B cell (primary cell): Measurements from ENCODE around the gene ARID1A. TPM values are rescaled to one million over a fixed set of nuclear protein-coding genes. Genes with fewer than 3 reads are reported as not detected.
A peak's percentile ranks its signal among the peaks of the same experiment; 100 is the strongest.

ENCODE experiments used
- ATAC-seq: fragments of 200-7000 bp; cut with Tn5 transposase; one replicate; pipeline ENCODE4 v1.10.0; 2021; ENCODE audit warnings: low read depth, mild to moderate bottlenecking, moderate number of reproducible peaks, moderate library complexity
- CTCF ChIA-PET: fragments of 350-600 bp; sonication (Branson Sonifier 250); formaldehyde crosslinking; loops from one replicate; lab custom pipeline; 2021; ENCODE audit warnings: antibody characterized with exemption, inconsistent platforms; lab: Charles Lee
- POLR2A ChIA-PET: fragments of 350-600 bp; sonication (Branson Sonifier 250); formaldehyde crosslinking; loops from one replicate; lab custom pipeline; 2021; ENCODE audit warnings: antibody characterized with exemption; lab: Charles Lee
- DNase-seq: peaks from one replicate; pipeline ENCODE4 v3.0.0; 2013
- H2AFZ ChIP-seq: 2 replicates; pipeline ENCODE4 v1.6.1; 2012; ENCODE audit warnings: mild to moderate bottlenecking, low read depth, low read length; ENCODE audit not compliant: insufficient read depth, poor library complexity, severe bottlenecking
- H3K27ac ChIP-seq, 2 donors: 1 replicate in 1 of 2; 2 replicates in 1 of 2; pipeline ENCODE4 v1.5.1; 2012 to 2013; ENCODE audit warnings: low read length in 2 of 2, mild to moderate bottlenecking in 2 of 2, moderate library complexity in 1 of 2
- H3K27me3 ChIP-seq, 4 experiments: fragments of 200-600 bp in 1 of 4; sonication (generic) in 1 of 4; replicated peaks in 1 of 4; 1 replicate in 2 of 4; 2 replicates in 2 of 4; pipeline versions ENCODE4 v1.6.1 to v1.7.0; 2013 to 2016; ENCODE audit warnings: low read length in 3 of 4, mild to moderate bottlenecking in 2 of 4, mixed read lengths in 1 of 4, moderate library complexity in 1 of 4; ENCODE audit not compliant: insufficient read depth in 4 of 4, control insufficient read depth in 3 of 4; ENCODE audit errors: control extremely low read depth in 1 of 4
- H3K36me3 ChIP-seq, 2 experiments: replicated peaks in 1 of 2; 1 replicate in 1 of 2; 2 replicates in 1 of 2; pipeline versions ENCODE4 v1.6.1 to v1.7.1; 2013; ENCODE audit warnings: low read length in 1 of 2; ENCODE audit not compliant: insufficient read depth in 2 of 2, control insufficient read depth in 1 of 2; ENCODE audit errors: control extremely low read depth in 1 of 2, extremely low read depth in 1 of 2
- H3K4me1 ChIP-seq, 2 donors: fragments of 200-600 bp in 1 of 2; sonication (generic) in 1 of 2; 1 replicate in 1 of 2; 2 replicates in 1 of 2; pipeline versions ENCODE4 v1.5.1 to v1.6.1; 2013 to 2017; ENCODE audit warnings: low read length in 2 of 2; ENCODE audit not compliant: control insufficient read depth in 2 of 2, insufficient read depth in 2 of 2
- H3K4me2 ChIP-seq: replicated peaks from 2 replicates; pipeline ENCODE3; 2012; ENCODE audit warnings: mild to moderate bottlenecking, low read depth, low read length; ENCODE audit not compliant: poor library complexity, severe bottlenecking
- H3K4me3 ChIP-seq, 5 experiments: fragments of 200-600 bp in 1 of 5; sonication (generic) in 1 of 5; 1 replicate in 3 of 5; 2 replicates in 2 of 5; pipeline versions ENCODE4 v1.5.1 to v1.7.0; 2011 to 2016; ENCODE audit warnings: low read length in 4 of 5, mild to moderate bottlenecking in 4 of 5, low read depth in 2 of 5, control low read depth in 1 of 5, moderate library complexity in 1 of 5; ENCODE audit not compliant: insufficient read depth in 1 of 5; ENCODE audit errors: control extremely low read depth in 1 of 5, extremely low read depth in 1 of 5
- H3K79me2 ChIP-seq: fragments of 200-600 bp; sonication (generic); one replicate; pipeline ENCODE4 v1.6.0; 2016; ENCODE audit warnings: low read length; ENCODE audit not compliant: control insufficient read depth, insufficient read depth
- H3K9ac ChIP-seq: fragments of 200-600 bp; sonication (generic); 2 replicates; pipeline ENCODE4 v1.6.1; 2017; ENCODE audit warnings: mild to moderate bottlenecking, low read length, moderate library complexity
- H3K9me3 ChIP-seq, 3 donors: one replicate each; pipeline versions ENCODE4 v1.6.1 to v1.7.1; 2013; ENCODE audit warnings: low read length in 2 of 3; ENCODE audit not compliant: control insufficient read depth in 2 of 3, insufficient read depth in 1 of 3; ENCODE audit errors: control extremely low read depth in 1 of 3
- H4K20me1 ChIP-seq: 2 replicates; pipeline ENCODE4 v1.6.0; 2012; ENCODE audit warnings: mild to moderate bottlenecking, low read length; ENCODE audit not compliant: insufficient read depth, control insufficient read depth, poor library complexity, severe bottlenecking
- H3K27ac Mint-ChIP-seq: one replicate; pipeline ENCODE4 v1.8.0; 2021; ENCODE audit warnings: mixed read lengths
- H3K27me3 Mint-ChIP-seq: one replicate; pipeline ENCODE4 v1.8.0; 2021; ENCODE audit warnings: mixed read lengths
- H3K4me1 Mint-ChIP-seq: one replicate; pipeline ENCODE4 v1.8.0; 2021; ENCODE audit warnings: mixed read lengths
- H3K4me3 Mint-ChIP-seq: one replicate; pipeline ENCODE4 v1.8.0; 2021; ENCODE audit warnings: mixed read lengths
- H3K9me3 Mint-ChIP-seq: one replicate; pipeline ENCODE4 v1.8.0; 2022; ENCODE audit warnings: mixed read lengths; ENCODE audit not compliant: insufficient read depth
- CTCF ChIP-seq: fragments of 200-600 bp; IDR thresholded peaks from one replicate; pipeline ENCODE4 v1.8.0; 2022; ENCODE audit warnings: antibody characterized with exemption, mild to moderate bottlenecking
- EZH2 ChIP-seq: IDR thresholded peaks from 2 replicates; pipeline ENCODE4 v1.6.1; 2012; ENCODE audit warnings: borderline replicate concordance, low read depth, mild to moderate bottlenecking, moderate library complexity, low read length; ENCODE audit not compliant: insufficient read depth, poor library complexity, severe bottlenecking
- WGBS: methylation state at CpG from one replicate; pipeline ENCODE4 v1.1.5; 2013; ENCODE audit warnings: missing lambda C conversion rate; ENCODE audit not compliant: insufficient coverage; 5-methylcytosine and 5-hydroxymethylcytosine counted together
- intact Hi-C: fragments of 100-400 bp; cut with micrococcal nuclease; formaldehyde crosslinking; loops from one replicate; pipeline ENCODE4 v1.10.0; 2022
- polyA plus RNA-seq: library from polyadenylated mRNA; depleted of rRNA; stranded (reverse); fragments of >200 nt; gene quantifications from 2 replicates; pipeline ENCODE4 v1.2.3, GENCODE V29; 2012
- total RNA-seq, 2 donors: library from RNA; stranded (reverse); fragments of 120-200 nt in 1 of 2; gene quantifications; 1 replicate in 1 of 2; 2 replicates in 1 of 2; pipeline versions ENCODE4 v1.2.3 to v1.2.4, GENCODE V29; 2013 to 2022

ARID1A gene
- total and polyA plus RNA-seq, 2 donors (not counting 1 experiment from before 2014, with no cell fraction given), result 80.7 to 150 TPM

DNA sequence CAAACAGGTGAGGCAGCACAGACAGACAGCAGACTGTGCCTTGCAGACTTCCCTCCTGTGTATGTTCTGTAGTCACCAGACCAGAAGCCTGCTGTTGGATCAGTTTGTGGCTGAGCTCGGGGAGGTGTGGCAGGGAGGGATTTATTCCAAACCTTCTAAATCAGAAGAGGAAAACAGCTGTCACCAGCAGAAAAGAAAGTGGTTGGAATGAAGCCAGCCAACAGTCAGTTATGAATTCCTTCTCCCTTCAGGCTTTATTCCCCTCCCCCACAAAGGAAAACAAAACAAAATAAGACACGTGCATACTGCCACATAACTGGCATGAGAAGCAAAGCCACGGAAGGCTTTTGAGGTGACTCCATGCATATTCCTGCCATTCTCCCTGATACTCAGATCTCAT lies 72.9 kb downstream of the ARID1A start:
- no peaks in the 10 kb centered on the region for H3K27me3 Mint-ChIP-seq

DNA sequence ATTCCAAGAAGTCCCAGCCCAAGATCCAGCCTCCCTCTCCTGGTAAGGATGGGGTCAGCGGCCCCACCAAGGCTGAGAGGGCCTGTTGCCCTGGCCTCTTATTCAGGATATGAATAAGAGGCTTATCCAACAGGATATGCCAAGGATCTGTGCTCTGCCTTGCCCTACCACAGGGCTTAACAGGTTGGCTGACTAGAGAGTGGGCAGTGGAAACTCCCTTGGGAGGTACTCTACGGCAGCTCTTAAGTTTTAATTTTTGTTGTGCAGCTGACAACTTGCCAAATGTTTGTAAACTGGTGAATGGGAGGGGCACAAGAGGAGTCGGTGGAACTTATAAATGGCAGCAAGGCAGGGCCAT lies 75.4 kb downstream of the ARID1A start:
- Mint-ChIP-seq H3K4me1 (no peaks in the 10 kb centered on the region), H3K27me3 (no peaks in the 10 kb centered on the region), H3K4me3 (no peak overlapping the region), H3K27ac (peak overlapping the region; percentile 65), H3K9me3 (no peaks in the 10 kb centered on the region)
- Histone ChIP-seq H3K27ac (peak overlapping the region in 1 of 2 donors; percentile 46), H3K27me3 (no peaks in the 10 kb centered on the region), H4K20me1 (peaks cover 8% of the 10 kb centered on the region), H3K36me3 (peaks cover 10 to 97% of the 10 kb centered on the region in 2 experiments), H3K9ac (no peak overlapping the region), H3K4me3 (no peak overlapping the region), H3K79me2 (peaks cover 36% of the 10 kb centered on the region), H3K9me3 (no peaks in the 10 kb centered on the region), H2AFZ (no peak overlapping the region), H3K4me2 (no peak overlapping the region), H3K4me1 (no peaks in the 10 kb centered on the region)
- ChIA-PET CTCF (interaction anchor here (2.1 kb wide), 1 partner anchor 18 kb away, joined by 10 read pairs; no protein-coding TSS in a partner anchor), POLR2A (interaction anchor here (0.7 kb wide), 1 partner anchor 17 kb away, joined by 3 read pairs; no protein-coding TSS in a partner anchor)
- ATAC-seq, result no peak
- intact Hi-C loops, result no loop called here
- WGBS, result 55% methylated on average over 2 of the region's 3 CpGs
- no peak for DNase-seq
- TF ChIP-seq CTCF (no peak), EZH2 (no peak)

More for the DNA sequence above, 72.9 kb downstream of the ARID1A start:
- peaks cover 11% of the 10 kb centered on the region for H4K20me1 ChIP-seq
- no peak for ATAC-seq
- peaks cover 46% of the 10 kb centered on the region for H3K79me2 ChIP-seq
- H3K9me3 Mint-ChIP-seq, result no peaks in the 10 kb centered on the region
- TF ChIP-seq CTCF (no peak), EZH2 (no peak)
- no peaks in the 10 kb centered on the region for H3K27me3 ChIP-seq
- no peak overlapping the region for H3K4me2 ChIP-seq
- no CpG with 5 or more reads among the region's 3 CpGs for WGBS
- no peak overlapping the region for H3K9ac ChIP-seq
- no peak for DNase-seq
- no peak overlapping the region for H3K27ac Mint-ChIP-seq
- H3K27ac ChIP-seq, result peak overlapping the region in 1 of 2 donors; percentile 23
- ChIA-PET POLR2A (no interaction called here), CTCF (interaction anchor here (1.2 kb wide), 1 partner anchor 164 kb away, joined by 3 read pairs; no protein-coding TSS in a partner anchor)
- peaks cover 7 to 90% of the 10 kb centered on the region in 2 experiments for H3K36me3 ChIP-seq
- no peaks in the 10 kb centered on the region for H3K4me1 ChIP-seq
- no peak overlapping the region for H2AFZ ChIP-seq
- H3K4me1 Mint-ChIP-seq, result no peaks in the 10 kb centered on the region
- no peak overlapping the region for H3K4me3 ChIP-seq
- H3K9me3 ChIP-seq, result no peaks in the 10 kb centered on the region
- intact Hi-C loops, result no loop called here
- H3K4me3 Mint-ChIP-seq, result no peak overlapping the region
